HG03066 (cell line): ENCODE results near the gene TP53I3.
"Not testable (repeated sequence)": the region's sequence is repeated elsewhere in the genome, so short reads cannot be mapped to it uniquely, and the experiment has no call there.

Source experiments
- ATAC-seq: cut with Tn5 transposase; IDR thresholded peaks from one replicate; pipeline ENCODE4 v1.9.1; 2021; ENCODE audit warnings: low read depth; ENCODE audit not compliant: unreplicated experiment

The TP53I3 gene

GRCh38 chr2:24058564-24059271 is 25.9 kb downstream of the TP53I3 start:
- no peak for ATAC-seq

GRCh38 chr2:24055750-24056149 is 28.9 kb downstream of the TP53I3 start:
- ATAC-seq: no peak

DNA sequence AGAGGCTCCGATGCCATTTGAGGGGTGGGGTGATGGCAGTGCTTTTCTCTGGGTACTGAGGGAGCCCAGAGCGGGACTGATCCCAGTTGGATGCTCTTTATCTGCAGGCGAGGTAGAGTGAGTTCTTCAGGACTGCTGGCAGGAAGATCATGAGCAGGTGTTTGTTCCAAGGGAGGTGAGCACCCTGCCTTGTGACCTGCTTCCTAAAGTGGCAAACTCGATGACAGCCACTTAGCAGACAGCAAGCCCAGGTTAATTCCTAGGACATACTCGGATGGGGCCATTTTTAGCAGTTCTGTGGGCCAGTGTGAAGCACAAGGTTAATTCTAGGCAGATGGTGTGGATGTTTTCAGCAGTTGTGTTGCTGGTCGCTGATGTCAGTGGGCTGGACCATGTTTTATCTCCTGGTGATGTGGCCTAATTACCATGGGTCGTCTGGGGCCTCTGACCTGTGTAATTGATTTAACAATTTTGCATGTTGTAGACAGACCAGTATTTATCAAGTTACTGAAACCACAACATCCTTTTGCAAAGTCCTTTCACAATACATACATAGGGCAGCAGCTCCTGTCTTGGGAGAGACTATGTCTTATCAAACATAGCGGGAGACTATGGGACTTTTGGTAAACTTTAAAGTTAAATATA is 30.1 kb downstream of the TP53I3 start:
- ATAC-seq: no peak

DNA sequence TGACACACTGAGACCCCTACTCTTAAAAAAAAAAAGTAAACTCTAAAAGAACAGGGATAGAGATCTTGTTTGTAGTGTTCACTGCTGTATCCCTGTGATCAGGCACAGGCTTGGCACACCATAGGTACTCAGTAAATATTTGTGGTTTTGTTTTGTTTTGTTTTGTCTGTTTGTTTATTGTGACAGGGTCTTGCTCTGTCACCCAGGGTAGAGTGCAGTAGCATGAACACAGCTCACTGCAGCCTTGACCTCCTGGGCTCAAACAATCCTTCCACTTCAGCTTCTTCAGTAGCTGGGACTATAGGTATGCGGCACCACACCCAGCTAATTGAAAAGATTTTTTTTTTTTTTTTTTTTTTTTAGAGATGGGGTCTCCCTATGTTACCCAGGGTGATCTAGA is 31.7 kb downstream of the TP53I3 start:
- no peak for ATAC-seq

DNA sequence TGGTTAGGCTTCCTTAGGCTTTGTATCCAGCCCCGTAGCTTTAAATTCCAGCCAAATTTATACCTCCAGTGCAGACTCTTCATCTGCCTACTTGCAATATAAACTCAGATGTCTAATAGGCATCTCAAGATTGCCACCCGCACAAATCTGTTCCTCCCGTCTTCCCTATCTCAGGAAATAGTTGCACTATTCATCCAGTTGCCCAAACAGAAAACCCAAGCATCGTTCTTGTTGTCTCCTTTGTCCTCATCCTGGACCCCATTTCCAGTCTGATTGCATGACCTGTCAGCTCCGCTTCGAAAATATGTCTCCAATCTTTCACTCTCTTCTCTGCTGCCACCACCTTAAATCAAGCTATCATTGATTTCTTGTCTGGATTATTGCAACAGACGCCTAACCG is 32.8 kb downstream of the TP53I3 start:
- ATAC-seq: no peak

DNA sequence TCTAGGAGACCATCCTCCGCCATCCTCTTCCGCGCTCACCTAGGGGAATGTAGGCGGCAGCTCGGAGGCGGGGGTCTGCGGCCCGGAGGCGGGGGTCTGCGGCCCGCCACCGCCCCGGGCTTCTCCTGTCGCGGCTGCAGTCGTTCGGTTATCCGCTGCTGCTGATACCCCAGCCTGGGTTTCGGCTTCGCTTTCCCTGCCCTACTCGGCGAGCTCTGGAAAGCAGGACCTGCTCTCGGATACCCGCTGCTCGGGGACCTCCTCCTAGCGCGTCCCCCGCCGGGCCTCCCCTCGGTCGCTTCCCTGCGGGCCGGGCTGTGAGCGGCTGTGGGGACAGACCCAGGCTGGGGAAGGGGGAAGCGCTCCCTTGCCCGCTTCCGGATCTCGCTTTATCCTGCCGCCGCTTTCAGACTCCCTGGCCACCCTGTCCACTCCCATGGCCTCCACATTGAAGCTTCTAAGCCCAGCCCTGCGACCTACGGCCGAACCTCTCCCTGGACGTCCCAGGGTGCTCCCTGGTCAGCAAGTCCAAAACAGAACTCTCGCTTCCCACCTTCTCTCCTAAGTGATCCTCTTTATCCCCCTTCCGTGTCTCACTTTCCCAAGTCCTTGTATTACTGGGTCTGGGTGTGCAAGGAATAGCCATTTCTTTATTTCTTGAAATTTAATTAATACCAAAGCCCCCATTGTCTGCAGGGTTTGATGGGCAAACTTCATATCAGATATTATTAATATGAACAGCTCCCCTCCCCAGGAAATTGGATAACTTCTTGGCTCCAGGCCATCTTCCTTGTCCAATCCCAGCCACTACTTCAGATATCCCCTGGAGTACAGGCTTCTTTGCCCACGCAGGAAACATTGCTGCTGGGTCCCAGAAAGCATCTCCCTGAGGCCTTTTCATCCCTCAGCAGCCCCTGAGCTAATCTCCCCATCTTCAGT is 34.3 kb downstream of the TP53I3 start:
- no peak for ATAC-seq

GRCh38 chr2:24049485-24050021 is 35.1 kb downstream of the TP53I3 start, which contains the start of gene FKBP1B:
TSS of gene FKBP1B (plus strand) at chr2:24049741. CDS start at chr2:24049850, 109 bp downstream.
- no peak for ATAC-seq

- no peak for ATAC-seq
These were observed 35.7 kb downstream of the TP53I3 start for GRCh38 chr2:24048769-24049484.

- ATAC-seq: peak; percentile 5
These were observed 37.0 kb downstream of the TP53I3 start for GRCh38 chr2:24047703-24048033.

- peak; percentile 99 for ATAC-seq
These were observed 37.5 kb downstream of the TP53I3 start, which contains the start of gene WDCP for GRCh38 chr2:24046930-24047702. TSS of gene WDCP (minus strand) at chr2:24047391. CDS start at chr2:24039494, 7,897 bp downstream.

- no peak for ATAC-seq
These were observed 38.1 kb downstream of the TP53I3 start for GRCh38 chr2:24046599-24046929.

DNA sequence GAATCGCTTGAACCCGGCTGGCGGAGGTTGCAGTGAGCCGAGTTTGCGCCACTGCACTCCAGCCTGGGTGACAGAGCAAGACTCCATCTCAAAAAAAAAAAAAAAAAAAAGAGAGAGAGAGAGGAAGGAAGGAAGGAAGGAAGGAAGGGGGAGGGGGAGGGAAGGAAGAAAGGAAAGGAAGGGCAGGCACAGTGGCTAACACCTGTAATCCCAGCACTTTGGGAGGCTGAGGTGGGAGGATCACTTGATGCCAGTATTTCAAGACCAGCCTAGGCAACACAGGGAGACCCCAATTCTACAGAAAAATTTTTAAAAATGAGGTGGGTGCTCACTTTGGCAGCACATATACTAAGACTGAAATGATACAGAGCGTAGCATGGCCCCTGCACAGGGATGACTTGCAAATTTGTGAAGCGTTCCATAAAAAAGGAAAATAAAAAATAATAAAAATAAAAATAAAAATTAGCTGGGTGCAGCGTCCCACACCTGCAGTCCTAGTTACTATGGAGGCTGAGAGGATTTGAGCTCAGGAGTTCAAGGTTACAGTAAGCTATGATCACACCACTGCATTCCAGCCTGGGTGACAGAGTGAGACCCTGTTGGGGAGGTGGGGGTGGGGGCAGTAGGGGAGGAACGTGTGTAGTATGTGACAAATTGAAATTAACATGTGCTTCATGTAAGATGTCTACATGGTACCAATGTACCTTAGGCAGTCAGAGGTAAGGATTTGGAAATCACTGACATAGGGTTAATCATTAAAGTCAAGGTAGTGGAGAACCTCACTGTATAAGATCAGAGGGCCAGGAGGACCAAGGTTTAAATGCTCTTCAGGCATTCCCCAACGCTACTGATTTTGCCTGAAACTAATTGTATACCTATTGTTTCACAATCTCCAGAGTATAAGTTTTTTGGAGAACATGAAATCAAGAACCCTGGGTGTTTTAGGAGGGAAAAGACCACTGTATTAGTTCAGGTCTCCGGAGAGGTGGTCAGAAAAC is 38.8 kb downstream of the TP53I3 start:
- no peak for ATAC-seq

DNA sequence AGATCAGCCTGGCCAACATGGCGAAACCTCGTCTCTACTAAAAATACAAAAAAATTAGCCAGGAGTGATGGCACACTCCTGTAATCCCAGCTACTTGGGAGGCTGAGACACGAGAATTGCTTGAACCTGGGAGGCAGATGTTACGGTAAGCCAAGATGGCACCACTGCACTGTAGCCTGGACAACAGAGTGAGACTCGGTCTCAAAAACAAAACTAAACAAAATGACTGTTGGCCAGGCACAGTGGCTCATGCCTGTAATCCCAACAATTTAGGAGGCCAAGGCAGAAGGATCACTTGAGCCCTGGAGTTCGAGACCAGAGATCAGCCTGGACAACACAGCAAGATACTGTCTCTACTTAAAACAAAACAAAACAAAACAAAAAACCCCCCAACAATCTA is 41.5 kb downstream of the TP53I3 start:
- not testable (repeated sequence) for ATAC-seq

GRCh38 chr2:24040511-24040910 is 44.1 kb downstream of the TP53I3 start:
- no peak for ATAC-seq

DNA sequence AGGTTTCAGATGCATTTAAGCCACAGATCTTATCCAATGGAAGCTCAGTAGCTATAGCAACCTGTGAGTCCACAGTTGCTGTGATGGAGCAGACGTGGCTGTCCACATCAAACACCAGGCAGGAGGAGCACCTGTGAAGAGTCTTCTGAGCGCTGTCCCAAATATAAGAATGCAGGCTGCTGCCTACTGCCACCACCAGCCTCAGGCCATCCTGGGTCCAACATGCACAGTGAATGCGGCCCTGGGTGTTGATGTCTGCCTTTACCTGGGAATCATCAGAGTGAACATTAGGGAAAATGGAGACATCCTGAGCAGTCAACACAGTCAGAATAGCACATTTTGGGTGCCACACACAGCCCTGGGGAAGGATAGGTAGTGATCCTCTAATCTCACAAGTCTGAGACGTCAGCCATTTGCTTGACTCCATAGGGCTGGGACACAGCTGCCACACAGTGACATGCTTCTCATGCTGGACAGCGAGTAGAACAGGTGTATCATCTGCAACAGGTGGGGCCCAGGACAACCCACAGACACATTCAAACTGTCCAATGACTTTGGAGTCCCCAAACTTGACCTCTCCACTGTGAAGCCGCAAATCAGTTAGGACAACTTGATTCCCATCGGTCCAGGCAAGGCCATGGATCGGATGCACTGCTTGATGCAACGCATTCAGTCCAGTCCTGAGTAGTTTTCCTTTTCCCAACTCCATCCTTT is 45.7 kb downstream of the TP53I3 start:
- no peak for ATAC-seq
